GM18951 (cell line): ENCODE results near the gene GLRX5.
"Not testable (repeated sequence)": the region's sequence is repeated elsewhere in the genome, so short reads cannot be mapped to it uniquely, and the experiment has no call there.

Experiments
- POLR2A ChIP-seq: IDR thresholded peaks from 4 replicates; pipeline ENCODE4 v1.6.1; 2011; ENCODE audit warnings: mild to moderate bottlenecking; ENCODE audit not compliant: insufficient read length, insufficient read depth; ENCODE audit errors: extremely low read depth
- in situ Hi-C: fragments of 300-500 bp; cut with MboI; formaldehyde crosslinking; loops from one replicate; pipeline ENCODE4 v1.12.0; 2022; ENCODE audit warnings: low sequenced_read_pairs, mixed read lengths, inconsistent platforms; ENCODE audit not compliant: unreplicated experiment

GLRX5 gene

DNA sequence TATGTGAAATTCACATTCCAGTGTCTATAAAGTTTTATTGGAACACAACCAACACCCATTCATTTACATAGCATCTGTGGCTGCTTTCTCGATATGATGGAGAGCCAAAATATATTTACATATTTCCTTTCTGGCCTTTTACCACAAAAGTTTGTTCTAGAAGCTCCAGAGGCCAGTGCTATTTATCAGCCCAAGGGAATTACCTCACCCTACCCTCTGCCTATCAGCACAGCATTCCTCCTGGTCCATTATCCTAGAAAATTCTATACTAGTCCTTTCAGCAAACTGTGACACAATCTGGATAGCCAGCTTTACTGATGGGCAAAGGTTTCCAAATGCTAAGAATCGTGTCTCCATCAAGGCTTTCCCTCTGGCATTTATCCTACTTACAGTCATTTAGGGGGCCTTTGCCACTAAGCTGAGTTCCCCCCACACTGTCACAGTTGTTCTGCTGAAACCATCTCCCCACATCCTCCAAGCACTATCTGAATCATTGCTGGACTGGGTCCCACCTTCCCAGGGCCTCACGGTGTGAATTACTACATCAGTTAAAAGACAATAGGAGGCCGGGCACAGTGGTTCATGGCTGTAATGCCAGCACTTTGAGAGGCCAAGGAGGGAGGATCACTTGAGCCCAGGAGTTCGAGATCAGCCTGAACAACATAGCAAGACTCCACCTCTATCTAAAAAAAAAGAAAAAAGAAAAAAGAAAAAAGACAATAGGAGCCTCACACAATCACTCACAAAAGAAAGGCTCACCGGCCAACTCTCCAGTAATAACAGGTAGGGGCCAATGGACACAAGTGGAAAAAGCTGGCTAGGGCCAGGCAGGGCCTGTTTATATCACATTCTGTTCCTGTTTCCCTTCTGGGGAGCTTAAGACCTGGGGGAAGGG is 30.5 kb upstream of the GLRX5 start:
- in situ Hi-C loops = no loop called here

DNA sequence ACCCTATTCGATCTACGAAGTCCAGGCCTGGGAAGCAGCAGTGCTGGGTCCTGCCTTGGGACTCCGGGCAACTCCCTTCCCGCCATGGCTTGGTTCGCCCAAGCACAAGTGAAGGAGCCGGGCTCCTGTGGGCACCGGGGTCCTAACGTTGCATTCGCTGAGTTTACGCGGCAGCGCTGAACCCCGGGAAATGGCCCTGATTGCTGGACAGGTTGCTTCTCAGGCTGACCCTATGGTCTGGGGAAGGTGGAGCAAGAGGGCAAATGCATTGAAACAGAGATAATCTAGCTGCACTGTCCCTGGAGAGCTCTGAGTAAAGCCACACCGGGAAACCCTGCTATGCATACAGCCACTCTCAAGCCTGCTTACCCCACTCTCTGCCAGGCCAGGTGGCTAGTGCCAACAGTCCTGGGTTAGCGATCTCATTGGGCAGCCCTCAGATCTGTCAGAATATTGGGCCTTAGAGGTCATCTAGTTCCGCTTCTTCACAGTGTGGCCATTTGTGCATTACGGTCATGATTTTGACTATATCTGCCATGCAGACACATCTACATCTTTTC is 29.7 kb upstream of the GLRX5 start:
- TF ChIP-seq POLR2A = peak; percentile 14
- in situ Hi-C loops = no loop called here

More for the DNA sequence above, 30.5 kb upstream of the GLRX5 start:
- TF ChIP-seq POLR2A = no peak

DNA sequence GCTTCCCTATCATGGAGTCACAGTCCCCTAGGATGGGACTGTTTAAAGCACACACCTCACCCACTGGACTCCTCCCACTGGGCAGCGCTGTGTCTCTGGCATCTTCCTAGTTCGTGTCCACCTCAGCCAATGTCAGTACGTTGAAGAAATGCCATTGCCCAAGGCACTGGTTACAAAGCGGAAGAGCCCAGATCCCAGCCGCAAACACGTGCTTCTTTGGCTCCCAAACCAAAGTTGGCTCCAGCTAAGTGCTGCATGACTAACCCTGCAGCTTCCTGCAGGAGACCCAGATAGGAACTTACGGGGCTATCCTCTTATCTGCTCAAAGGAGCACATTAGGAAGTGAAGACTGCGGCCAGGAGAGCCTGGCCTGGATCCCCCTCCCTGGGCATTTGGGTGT is 27.7 kb upstream of the GLRX5 start:
- in situ Hi-C loops = no loop called here

DNA sequence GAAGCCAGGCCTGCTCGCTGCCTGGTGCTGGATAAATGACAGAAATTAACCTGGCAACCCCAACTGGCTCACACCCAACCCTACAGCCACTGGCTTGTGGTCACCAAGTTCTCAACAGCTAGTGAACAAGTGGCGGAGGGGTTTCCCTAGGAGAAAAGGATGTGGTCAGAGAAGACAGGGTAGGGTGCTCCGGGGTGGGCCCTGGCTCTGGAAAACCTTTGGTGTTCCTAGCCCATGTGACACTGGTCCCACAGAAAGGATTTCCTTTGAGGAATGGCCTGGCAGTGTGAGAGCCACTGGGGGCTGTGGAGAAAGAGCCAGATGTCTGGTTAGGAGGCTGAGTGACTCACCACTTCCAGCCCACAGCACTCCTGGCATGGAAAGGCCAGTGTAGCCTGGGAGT is 27.1 kb upstream of the GLRX5 start:
- no peak for TF ChIP-seq POLR2A
- in situ Hi-C loops = no loop called here

More for the DNA sequence above, 27.7 kb upstream of the GLRX5 start:
- TF ChIP-seq POLR2A = no peak

DNA sequence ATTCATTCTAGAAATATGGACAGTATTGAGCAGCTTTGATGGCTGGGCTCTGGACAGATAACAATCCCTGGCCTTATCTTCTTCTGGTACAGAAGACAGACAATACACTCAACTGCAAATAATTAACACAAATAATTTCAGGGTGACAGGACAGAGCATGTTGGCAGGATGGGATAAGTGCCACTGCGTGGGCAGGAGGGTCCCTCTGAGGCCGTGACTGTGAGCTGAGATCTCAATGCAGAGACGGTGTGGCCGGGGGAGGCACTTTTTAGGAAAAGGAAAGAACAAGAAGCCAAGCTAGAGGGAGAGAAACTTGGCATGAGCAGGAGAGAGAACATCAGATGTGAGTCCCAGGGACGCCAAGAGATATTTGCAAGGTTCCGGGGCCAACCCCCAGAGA is 26.5 kb upstream of the GLRX5 start:
- in situ Hi-C loops = no loop called here

DNA sequence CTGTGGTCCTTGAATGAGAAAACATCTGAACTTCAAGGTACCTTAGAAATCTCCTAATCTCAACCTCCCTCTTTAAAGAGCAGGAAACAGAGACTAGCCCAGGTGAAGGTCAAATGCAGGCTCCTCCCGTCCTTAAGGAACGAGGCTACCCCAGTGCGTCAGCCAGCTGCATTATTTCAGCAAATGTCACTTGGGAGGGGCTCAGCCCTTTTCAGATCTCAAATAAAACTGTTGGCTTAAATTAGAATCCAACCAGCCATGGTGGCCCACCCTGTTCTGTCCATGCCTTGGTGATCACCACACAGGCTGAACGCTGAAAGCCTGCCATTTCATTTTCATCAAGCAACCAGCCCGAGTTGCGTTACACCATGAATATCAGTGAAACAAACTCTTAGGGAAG is 25.4 kb upstream of the GLRX5 start:
- no peak for TF ChIP-seq POLR2A
- in situ Hi-C loops = no loop called here

More for the DNA sequence above, 26.5 kb upstream of the GLRX5 start:
- no peak for TF ChIP-seq POLR2A

DNA sequence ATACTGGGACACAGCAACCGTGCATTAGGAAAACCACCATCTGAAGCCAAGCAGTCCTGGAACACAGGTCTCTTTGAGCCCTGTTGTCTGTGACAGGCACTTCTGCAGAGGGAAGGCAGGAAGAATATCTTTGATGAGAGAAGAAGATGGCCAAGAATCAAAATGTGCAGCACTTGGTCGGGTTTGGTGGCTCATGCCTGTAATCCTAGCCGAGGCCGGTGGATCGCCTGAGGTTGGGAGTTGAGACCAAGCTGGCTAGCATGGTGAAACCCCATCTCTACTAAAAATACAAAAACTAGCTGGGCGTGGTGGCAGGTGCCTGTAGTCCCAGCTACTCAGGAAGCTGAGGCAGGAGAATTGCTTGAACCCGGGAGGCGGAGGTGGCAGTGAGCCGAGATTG is 24.5 kb upstream of the GLRX5 start:
- in situ Hi-C loops = not testable (repeated sequence)

DNA sequence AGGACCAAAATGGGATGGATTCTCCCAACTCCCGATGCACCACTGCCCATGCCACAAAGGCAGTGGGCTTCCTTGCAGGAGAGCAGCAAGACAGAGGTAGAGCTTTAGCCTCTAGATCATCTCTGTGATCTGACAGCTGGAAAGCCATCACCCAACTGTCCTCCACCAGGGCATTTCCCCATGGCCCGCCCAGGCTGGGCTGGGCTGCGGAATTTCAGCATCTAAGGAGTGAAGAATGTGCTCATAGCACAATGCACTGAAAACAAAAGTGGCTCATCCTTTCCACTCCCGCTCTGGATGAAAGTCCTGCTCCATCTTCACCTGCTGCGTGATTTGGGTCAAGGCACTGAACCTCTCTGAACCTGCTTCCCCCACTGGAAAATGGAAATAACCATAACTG is 24.0 kb upstream of the GLRX5 start:
- TF ChIP-seq POLR2A = no peak

DNA sequence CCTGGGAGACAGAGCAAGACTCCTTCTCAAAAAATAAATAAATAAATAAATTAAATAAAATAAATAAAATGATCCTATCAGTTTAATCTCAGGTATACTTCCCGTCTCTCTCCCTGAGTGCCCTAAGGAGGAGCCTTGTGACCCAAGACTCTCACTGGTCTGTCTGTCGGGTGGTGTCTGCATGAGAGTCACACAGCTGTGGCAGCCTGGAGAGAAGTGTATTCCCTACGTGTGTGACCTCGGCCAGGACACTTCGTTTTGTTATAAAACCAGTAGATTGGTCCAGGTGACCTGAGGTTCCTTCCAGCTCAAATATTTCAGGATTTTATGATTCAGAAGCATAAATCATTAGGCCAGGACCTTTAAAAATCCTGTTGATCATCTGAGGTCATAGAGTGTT is 23.2 kb upstream of the GLRX5 start:
- in situ Hi-C loops = no loop called here
- TF ChIP-seq POLR2A = no peak

More for the DNA sequence above, 24.0 kb upstream of the GLRX5 start:
- in situ Hi-C loops = no loop called here

DNA sequence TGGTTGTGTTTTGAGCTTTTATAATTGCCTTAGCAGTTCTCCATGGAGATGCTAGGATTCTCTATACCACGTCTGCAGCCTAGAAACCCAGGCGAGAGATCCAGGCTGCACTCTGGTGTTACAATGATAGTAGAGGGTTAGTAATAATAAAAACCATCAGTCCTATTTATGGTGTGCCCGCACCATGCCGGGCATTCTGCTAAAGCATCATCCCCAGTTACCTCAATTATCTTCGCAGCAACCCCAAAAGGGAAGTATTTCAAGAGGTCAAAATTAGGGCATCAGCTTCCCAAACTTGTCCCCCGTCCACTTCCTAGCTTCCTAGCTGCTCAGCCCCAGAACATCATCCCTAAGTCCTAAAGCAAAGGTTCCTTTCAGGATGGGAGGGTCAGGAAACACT is 21.6 kb upstream of the GLRX5 start:
- in situ Hi-C loops = no loop called here
- no peak for TF ChIP-seq POLR2A

DNA sequence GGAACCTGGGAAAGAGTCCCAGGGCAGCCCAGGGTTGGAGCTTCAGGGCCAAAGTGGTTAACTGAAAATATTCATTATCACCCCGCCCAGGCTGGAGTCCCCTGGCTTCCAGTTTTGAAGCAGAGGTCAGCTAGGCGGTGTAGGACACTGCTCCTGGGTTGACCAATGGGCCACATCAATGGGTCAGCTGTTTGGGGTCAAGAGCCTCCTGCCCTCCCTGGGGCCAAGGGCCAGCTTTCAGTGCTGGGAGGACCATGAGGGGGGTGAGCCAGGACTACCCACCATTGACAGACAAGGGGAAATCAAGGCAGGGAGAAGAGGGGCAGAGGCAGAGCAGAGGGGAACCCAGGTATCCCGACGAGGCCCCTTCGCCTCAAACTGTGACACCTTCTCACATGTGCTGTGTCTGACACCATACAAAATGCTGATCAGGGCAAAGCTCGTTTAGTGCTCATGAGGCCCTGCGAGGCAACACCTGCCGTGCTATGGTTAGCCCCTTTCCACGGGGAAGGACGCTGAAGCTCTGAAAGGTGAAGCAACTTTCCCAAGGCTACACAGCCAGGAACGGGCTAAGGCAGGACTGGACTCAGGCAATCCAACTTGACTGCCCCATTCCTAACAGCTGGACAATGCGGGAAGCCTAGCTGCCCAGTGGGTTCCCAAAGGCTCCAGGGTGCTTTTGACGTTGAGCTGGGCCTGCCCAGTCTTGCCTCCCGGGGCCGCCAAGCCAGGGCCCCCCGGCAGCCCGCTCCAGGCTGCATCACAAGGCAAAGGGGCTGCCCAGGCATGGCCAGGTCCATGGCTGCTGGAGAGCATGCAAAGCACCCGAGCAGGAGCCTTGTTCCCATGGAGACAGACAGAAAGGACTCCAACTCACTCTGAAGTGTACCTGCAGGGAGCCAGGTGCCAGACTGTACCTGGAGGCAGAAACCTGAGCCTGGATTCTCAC is 20.4 kb upstream of the GLRX5 start:
- in situ Hi-C loops = no loop called here
- TF ChIP-seq POLR2A = no peak

DNA sequence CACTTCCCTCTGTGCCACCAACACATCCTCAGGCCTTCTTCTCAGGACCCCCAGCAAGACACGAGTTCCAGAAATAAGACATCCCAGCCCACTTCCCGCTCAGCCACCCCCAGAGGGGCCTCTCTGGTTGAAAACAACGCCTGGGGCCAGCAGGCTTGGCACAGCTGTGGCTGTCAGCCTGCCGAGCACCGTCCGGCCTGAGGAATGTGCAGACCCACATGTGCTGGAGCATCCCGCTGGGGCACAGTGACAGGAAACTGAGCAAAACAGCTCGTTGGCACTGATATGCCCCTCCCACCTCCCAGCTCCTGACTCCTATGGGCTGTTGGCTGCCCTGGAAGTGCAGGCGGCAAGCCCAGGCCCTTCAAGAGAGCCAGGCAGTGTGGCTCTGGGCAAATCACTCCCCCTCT is 19.8 kb upstream of the GLRX5 start:
- in situ Hi-C loops = no loop called here
- peak; percentile 53 for TF ChIP-seq POLR2A
